Bronchial epithelial cell (primary cell): ENCODE measurements around the gene BAHD1. TPM values are rescaled to one million over a fixed set of nuclear protein-coding genes. Genes with fewer than 3 reads are reported as not detected.
"Not testable (repeated sequence)": the region's sequence is repeated elsewhere in the genome, so short reads cannot be mapped to it uniquely, and the experiment has no call there.

Source experiments
- DNase-seq: peaks from one replicate; pipeline ENCODE4 v3.0.0-alpha.2; 2010; ENCODE audit warnings: low read depth
- FAIRE-seq: peaks from 2 replicates; lab custom pipeline; 2011; peaks lifted over from hg19 to GRCh38; lab: Jason Lieb, UNC
- H3K27me3 ChIP-seq: 2 replicates; pipeline ENCODE4 v1.5.1; 2011; ENCODE audit warnings: low read length; ENCODE audit not compliant: control insufficient read depth, insufficient read depth
- H3K36me3 ChIP-seq: 2 replicates; pipeline ENCODE4 v1.5.1; 2011; ENCODE audit warnings: low read length; ENCODE audit not compliant: control insufficient read depth, insufficient read depth
- H3K4me3 ChIP-seq: 2 replicates; pipeline ENCODE4 v1.5.1; 2011; ENCODE audit warnings: mild to moderate bottlenecking, low read depth, low read length, control low read depth
- total RNA-seq: library from RNA; depleted of rRNA; stranded (reverse); fragments of >200 nt; gene quantifications from 2 replicates; pipeline ENCODE4 v1.2.1, GENCODE V29; 2014
- TF ChIP-seq, protein P1 (sequence below): IDR thresholded peaks from 2 replicates; pipeline ENCODE4 v1.5.1; 2011; ENCODE audit warnings: mild to moderate bottlenecking, moderate library complexity, low read length, control low read depth, inconsistent platforms; ENCODE audit not compliant: insufficient read depth, severe bottlenecking

The BAHD1 gene
- total RNA-seq, 1 donor from 2014 or later: 4.2 TPM

DNA sequence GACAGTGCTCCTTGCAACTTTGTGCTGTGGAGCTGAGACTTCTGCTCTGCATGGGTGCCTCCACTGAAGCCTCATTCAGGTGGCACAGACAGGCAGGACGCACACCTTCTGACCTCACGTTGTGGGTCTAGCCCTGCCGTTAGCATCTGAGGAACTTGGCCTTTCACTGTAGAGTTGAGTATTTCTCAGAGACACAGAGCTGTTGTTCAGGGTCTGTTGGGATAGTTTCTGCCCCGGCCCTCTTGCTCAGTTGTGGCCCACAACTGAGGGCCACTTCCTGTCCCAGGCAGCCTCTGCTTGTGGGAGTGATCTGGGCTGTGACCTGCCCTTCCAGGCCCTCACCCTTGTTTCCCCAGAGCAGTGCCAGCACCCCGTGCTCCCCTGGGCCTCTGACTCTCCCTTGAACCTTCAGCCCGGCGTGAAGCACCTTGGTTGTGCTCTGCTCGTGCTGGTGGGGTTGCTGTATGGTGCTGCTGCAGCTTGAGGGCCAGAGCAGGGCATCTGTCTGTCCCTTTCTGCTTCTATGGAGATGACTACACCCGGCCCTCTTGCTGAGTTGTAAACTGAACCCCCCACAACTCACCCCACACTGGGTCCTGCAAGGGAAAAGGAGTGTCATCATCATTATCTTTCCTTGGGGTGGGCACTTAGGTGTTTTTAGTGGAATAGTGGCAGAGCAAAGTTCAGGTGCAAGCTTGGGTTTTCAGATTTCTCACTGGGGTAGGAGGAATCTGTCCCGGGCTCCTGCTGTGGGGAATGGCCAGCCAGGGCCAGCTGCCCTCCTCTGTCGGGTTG, 11.7 kb downstream of the BAHD1 start:
- Histone ChIP-seq H3K27me3 (no peaks in the 10 kb centered on the region), H3K4me3 (no peak overlapping the region), H3K36me3 (no peaks in the 10 kb centered on the region)
- TF ChIP-seq, protein P1, sequence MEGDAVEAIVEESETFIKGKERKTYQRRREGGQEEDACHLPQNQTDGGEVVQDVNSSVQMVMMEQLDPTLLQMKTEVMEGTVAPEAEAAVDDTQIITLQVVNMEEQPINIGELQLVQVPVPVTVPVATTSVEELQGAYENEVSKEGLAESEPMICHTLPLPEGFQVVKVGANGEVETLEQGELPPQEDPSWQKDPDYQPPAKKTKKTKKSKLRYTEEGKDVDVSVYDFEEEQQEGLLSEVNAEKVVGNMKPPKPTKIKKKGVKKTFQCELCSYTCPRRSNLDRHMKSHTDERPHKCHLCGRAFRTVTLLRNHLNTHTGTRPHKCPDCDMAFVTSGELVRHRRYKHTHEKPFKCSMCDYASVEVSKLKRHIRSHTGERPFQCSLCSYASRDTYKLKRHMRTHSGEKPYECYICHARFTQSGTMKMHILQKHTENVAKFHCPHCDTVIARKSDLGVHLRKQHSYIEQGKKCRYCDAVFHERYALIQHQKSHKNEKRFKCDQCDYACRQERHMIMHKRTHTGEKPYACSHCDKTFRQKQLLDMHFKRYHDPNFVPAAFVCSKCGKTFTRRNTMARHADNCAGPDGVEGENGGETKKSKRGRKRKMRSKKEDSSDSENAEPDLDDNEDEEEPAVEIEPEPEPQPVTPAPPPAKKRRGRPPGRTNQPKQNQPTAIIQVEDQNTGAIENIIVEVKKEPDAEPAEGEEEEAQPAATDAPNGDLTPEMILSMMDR: no peak
- DNase-seq (no peak), FAIRE-seq (no peak)

GRCh38 chr15:40453941-40454340, 13.2 kb downstream of the BAHD1 start:
- not testable (repeated sequence) for FAIRE-seq, H3K36me3 ChIP-seq, H3K4me3 ChIP-seq, DNase-seq, H3K27me3 ChIP-seq

DNA sequence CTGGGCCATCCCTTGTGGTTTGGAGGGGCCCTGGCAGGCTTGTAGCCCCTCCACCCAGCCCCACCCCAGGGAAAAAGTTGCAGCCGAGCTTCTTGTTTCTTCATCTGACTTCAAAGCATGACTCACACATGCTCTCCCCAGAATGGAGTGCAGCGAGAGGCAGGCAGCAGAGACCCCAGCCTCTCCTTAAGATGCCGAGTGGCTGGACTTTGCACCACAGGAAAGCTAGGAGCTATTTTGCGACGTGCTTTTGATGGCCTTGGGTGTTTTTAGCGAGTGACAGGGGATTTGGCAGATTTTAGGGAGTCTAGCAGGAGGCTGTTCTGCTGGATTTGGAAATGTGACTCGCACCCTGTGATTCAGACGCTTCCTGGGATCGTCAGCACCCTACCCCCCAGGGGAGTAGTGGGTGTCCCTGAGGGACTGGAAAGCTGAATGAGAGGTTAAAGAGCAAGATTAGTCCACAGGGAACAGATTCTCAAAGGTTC, 14.2 kb downstream of the BAHD1 start:
- DNase-seq: peak; percentile 83
- no peaks in the 10 kb centered on the region for H3K27me3 ChIP-seq
- no peak for FAIRE-seq
- H3K36me3 ChIP-seq: peaks cover 10% of the 10 kb centered on the region
- no peak overlapping the region for H3K4me3 ChIP-seq
- TF ChIP-seq, protein P1: no peak

DNA sequence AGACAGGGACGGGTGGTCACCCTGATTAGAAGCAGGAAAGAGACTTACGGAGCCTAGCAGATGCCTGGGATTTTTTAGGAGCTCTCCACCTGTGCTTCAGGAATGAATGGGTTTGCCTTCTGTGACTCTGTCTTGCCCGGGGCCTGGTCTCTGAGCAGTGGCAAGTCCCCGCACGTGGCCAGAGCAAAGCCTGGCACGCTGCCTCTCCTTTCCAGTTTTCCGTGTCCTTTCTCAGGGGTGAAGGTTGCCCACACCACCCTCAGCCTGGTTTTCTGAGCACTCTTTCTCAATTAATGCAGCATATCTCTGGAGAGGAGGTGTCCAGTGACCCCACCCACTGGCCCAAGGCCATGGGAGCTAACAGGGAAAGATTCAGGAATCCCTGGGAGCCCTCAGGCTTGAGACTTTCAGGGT, 15.6 kb downstream of the BAHD1 start:
- DNase-seq (peak; percentile 71), FAIRE-seq (peak; percentile 28)

DNA sequence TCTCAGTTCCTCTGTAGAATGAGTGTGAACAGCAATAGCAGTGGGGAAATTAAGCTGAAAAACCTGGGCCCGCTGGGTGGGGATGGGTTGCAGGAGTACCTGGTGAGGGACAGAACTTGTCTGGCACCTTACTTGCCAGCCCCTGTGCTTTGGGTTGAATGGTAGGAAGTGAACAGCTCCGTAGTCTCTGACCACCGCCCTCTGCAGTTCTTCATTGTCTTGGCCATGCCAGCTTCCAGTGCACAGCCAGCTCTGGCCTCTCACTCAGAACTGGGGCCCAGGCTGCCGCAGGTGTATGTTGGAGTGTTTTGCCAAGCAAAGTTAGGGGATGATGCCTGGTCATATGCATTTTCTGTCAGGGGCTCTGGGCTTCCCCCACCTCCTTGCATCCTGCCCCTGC, 16.0 kb downstream of the BAHD1 start:
- peaks cover 10% of the 10 kb centered on the region for H3K36me3 ChIP-seq
- no peak for DNase-seq
- H3K27me3 ChIP-seq: no peaks in the 10 kb centered on the region
- no peak overlapping the region for H3K4me3 ChIP-seq
- FAIRE-seq: peak; percentile 13
- TF ChIP-seq, protein P1: no peak

More for the DNA sequence above, 15.6 kb downstream of the BAHD1 start:
- TF ChIP-seq, protein P1: no peak
- Histone ChIP-seq H3K27me3 (no peaks in the 10 kb centered on the region), H3K36me3 (peaks cover 10% of the 10 kb centered on the region), H3K4me3 (no peak overlapping the region)

GRCh38 chr15:40458495-40459371, 18.0 kb downstream of the BAHD1 start:
- no peak for FAIRE-seq
- DNase-seq: no peak
- peaks cover 16% of the 10 kb centered on the region for H3K36me3 ChIP-seq
- no peak overlapping the region for H3K4me3 ChIP-seq
- no peaks in the 10 kb centered on the region for H3K27me3 ChIP-seq
- TF ChIP-seq, protein P1: no peak
